ENCODE results near the gene DOCK9.
"Not testable (repeated sequence)": the region's sequence is repeated elsewhere in the genome, so short reads cannot be mapped to it uniquely, and the experiment has no call there.

DOCK9 gene

DNA sequence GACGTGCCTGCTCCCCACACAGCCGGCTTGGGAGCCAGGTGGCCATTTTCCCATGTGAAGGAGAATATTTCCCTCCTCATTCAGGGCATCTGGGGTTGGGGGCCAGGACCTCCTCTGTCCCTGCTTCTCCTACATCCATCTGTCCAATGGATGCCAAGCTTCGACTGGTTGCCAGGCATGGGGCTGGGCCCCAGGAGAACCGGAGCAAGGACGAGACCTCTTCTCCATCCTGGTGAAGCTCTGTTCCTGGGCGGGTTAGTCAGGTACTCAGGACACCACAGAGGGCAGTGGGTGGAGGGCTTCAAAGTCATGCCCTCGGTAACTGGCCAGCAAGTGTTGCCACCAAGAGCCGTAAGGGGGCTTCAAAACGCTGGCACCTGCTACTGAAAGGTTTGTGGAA is 203.1 kb downstream of the DOCK9 start:
- DNase-seq (ENCODE audit: low read depth, low spot score) = no peak

DNA sequence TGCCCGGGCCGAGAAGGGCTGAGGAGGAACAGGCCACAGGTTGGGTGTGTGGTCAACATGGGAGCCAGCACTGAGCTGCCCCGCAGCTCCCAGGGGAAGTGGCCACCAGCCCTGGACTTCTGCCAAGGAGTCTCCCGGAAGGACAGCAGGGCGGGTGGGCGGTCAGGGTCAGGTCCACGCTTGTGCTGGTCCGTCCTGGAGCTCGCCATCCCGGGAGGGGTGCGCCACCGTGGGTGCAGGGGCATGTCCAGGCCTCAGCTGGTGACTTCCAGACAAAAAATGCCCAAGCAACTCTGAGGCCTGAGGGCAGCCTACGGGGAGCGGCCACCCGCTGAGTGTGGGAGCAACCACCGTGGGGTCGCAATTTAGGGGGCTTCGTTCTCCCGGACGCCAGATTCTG is 203.9 kb downstream of the DOCK9 start:
- no peak for DNase-seq (ENCODE audit: low read depth, low spot score)

DNA sequence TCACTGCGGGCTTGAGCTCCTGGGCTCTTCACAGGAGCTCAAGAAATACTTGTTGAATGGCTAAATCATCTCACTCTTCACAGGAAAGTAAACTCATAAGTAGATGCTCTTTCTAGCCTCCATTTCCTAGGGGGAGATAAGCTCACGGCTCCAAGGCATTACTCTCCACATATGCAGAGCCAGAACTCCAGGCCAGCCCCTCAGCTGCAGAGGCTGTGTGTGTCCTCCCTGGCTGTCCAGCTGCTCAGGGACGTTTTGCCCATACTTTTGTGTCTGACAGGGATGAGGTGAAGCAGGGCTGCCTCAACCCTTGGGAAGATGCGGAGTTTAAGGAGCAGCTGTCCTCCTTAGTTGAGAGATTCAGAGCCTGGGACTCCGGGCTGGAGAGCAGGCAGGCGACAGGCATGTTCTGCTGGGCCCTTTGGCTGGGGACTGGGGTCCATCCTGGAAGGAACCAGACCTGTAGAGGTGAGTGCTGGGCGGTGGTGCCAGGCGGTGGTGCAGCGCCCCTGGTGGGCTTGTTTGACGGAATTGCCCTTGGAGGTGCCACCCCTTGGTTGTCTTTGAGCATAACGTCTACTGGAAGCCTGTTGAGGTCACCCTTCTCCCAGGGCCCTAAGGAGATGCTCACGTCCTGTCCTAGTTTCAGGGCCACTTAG is 204.9 kb downstream of the DOCK9 start:
- DNase-seq (ENCODE audit: low read depth, low spot score) = no peak

DNA sequence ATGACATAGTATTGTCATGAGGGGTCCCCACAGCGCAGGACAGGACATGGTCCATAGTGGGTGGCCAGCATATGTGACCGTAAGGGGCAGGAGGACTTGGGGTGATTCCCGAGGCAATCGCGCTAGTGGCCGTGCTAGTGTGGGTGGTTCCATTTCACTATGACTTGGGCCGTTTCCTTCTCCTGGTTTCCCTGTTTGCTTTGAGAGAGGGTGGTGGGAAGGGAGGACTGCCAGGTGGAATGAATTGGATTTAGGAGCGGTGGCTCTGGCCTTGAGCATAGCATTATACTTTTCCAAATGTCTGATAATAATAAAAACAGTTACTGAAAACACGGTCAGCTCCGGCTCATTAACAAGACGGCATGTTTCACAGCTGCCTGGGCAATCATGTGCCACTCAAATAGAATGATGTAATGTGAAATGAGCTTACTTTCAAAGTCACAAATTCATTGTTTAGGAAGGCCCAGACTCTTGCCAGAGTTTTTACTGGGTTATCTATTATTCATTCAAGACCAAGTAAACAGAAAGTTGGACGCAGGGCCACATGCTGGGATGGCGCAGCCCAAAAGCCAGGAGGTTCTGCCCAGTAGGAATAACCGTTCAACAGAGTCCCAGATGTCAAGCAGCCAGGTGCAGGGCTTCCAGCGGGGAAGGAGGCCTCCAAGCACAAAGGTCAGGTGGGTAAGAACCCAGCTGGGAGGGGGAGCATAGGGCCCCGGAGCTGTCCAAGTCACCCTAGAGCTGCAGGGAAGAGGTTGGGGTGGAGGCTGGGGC is 205.8 kb downstream of the DOCK9 start:
- no peak for DNase-seq (ENCODE audit: low read depth, low spot score)

DNA sequence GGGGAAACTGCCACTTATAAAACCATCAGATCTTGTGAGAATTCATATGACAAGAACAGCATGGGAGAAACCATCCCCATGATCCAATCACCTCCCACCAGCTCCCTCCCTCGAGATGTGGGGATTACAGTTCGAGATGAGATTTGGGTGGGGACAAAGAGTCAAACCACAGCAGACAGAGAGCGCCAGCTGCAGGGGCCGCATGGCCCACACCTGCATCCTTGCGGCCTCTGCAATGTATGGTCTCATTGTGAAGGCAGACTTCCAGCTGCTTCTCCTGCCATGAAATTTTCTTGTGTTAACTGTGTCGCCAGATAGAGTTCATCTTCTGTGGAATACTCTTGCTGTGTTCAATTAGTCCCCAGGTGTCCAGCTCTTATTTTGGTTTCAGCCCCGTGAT is 208.1 kb downstream of the DOCK9 start:
- DNase-seq (ENCODE audit: low read depth, low spot score) = no peak

DNA sequence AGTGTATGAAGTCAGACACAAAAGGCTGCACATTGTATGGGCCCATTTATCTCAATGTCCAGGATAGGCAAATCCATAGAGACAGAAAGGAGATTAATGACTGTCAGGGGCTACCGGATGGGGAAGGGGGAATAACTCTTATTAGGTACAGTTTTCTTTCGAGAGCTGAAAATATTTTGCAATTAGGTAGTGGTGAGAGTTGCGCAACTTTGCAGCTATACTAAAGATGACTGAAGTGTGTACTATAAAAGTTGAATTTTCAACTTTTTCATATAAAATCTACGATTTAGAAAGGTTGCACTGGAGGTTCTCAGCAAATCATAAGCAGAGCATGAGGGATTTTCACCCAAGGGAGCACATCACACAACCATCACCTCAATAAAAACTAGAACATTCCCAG is 209.3 kb downstream of the DOCK9 start:
- no peak for DNase-seq (ENCODE audit: low read depth, low spot score)

DNA sequence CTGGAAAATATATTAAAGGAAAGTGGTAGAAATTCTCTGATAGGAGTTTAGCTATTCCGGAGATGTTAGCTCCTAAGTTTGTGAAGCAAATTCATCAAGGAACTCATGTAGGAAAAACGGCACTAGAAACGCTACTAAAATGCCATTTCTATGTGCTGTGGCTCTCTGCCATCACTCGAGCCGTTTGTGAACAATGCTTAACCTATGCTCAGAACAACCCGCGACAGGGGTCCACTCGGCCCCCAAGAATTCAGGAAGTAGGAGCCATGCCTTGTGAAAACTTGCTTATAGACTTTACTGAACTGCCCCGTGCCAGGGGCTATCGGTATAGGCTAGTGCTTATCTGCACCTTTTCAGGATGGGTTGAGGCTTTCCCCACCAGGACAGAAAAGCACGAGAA is 211.2 kb downstream of the DOCK9 start:
- DNase-seq (ENCODE audit: low read depth, low spot score) = no peak

DNA sequence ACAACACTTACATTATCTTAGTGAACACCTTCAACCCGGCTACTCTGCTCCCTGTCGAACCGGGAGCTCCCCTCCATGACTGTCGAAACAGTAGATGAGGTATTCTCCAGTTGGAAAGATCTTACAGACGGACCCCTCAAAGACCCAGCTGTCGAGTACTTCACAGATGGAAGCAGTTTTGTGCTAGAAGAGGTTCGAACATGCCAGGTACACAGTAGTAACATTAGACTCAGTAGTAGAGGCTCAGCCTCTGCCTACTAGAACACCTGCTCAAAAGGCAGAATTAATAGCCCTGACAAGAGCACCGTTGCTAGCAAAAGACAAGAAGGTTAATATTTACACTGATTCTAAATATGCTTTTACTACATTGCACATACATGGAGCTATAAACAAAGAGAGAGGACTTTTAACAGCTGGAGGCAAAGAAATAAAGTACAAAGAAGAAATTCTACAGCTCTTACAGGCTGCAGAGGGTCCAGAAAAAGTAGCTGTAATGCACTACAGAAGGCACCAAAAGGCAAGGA is 211.8 kb downstream of the DOCK9 start:
- DNase-seq (ENCODE audit: low read depth, low spot score) = no peak

DNA sequence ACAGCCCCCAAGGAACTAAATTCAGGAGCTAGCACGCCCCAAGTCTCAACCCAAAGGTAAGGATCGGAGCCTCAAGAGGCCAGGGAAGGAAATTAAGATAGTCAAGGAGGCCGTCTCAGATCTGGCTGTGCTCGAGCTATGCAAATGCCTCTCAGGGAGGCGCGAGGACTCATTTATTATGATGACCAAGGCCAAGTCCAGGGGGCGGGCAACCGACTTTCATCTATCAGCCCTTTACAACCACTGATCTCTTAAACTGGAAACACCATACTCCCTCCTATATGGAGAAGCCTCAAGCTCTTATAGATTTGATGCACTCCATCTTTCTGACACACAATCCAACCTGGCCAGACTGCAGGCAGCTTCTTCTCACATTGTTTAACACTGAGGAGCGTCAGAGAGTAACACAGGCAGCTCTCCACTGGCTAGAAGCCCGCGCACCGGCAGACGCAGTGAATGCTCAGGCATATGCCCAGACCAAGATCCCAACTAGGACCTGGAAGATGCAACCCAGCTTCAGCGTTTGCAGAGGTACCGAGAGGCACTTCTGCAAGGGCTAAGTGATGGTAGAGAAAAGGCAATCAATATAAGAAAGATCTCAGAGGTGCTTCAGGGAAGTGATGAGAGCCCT is 215.8 kb downstream of the DOCK9 start:
- DNase-seq (ENCODE audit: low read depth, low spot score) = no peak

DNA sequence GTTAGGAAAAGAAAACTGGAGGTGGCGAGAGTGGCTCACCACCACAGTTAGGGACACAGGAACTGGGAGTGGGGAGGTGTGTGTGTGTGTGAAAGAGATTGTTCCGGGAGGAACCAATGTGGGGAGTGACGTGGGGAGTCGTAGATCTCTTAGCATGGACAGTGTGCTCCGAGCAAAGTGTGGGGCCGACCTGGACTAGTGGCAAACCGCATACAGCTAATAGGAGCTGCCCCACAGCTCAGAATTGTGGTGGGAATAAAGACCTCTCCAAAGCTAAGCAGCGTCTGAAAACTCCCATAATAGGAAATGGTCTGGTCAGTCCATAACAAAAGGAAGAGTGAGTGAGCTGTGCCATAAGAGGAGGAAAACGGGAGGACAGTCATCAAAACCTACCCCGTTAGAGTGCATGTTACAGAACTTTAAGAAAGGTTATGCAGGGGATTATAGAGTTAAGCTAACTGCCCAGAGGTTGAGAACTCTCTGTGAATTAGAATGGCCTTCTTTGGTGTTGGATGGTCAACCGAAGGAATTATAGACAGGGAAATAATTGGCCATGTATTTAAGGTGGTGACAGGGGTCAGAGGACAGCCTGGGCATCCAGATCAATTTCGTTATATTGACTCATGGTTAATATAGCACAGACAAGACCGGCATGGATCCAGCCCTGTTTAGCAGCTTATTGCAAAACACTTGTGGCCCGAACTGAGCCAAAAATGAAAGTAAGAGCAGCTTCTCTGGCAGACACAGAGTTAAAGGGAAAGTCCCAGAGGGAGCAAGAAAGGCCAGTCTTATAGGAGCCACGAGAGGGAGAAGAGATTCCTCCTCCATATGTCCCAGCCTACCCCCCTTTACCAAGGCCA is 216.5 kb downstream of the DOCK9 start:
- no peak for DNase-seq (ENCODE audit: low read depth, low spot score)

DNA sequence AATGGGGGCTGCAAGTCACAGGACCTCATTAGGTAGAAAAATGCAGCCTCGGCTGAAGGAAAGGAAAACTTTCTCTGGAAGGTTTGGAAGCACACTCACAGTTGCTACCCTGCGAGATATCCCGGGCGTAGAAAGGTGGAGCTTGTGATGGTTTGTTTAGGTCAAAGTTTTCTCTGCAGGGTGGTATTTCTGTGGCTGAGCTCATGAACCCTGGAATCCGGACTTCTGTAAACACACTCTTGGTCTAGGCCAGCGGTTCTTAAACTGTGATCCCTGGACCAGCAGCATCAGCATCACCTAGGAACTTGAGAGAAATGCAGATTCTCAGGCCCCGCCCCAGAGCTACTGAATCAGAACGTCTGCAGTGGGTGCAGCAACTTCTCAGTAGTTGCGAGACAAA is 222.1 kb downstream of the DOCK9 start:
- no peak for DNase-seq (ENCODE audit: low read depth, low spot score)

DNA sequence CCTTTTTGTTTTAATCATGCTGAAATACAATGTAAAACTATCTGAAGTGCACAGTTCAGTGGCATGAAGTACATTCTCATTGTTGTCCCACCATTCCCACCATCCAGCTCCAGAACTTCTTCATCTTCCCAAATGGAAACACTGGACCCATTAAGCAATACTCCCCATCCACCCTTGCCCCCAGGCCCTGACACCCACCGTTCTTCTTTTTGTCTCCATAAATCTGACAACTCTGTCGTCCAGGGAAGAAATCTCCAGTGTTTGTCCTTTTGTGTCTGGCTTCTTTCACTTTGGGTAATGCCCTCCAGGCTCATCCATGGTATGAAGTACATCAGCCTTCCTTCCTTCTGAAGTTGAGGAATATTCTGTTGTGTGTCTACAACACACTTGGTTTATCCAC is 222.7 kb downstream of the DOCK9 start:
- DNase-seq (ENCODE audit: low read depth, low spot score) = no peak

DNA sequence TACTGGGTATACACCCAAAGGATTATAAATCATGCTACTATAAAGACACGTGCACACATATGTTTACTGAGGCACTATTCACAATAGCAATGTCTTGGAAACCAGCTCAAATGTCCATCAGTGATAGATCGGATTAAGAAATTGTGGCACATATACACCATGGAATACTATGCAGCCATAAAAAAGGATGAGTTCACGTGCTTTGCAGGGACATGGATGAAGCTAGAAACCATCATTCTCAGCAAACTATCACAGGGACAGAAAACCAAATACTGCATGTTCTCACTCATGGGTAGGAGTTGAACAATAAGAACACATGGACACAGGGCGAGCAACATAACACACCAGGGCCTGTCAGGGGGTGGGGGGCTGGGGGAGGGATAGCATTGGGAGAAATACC is 223.4 kb downstream of the DOCK9 start:
- not testable (repeated sequence) for DNase-seq (ENCODE audit: low read depth, low spot score)

DNA sequence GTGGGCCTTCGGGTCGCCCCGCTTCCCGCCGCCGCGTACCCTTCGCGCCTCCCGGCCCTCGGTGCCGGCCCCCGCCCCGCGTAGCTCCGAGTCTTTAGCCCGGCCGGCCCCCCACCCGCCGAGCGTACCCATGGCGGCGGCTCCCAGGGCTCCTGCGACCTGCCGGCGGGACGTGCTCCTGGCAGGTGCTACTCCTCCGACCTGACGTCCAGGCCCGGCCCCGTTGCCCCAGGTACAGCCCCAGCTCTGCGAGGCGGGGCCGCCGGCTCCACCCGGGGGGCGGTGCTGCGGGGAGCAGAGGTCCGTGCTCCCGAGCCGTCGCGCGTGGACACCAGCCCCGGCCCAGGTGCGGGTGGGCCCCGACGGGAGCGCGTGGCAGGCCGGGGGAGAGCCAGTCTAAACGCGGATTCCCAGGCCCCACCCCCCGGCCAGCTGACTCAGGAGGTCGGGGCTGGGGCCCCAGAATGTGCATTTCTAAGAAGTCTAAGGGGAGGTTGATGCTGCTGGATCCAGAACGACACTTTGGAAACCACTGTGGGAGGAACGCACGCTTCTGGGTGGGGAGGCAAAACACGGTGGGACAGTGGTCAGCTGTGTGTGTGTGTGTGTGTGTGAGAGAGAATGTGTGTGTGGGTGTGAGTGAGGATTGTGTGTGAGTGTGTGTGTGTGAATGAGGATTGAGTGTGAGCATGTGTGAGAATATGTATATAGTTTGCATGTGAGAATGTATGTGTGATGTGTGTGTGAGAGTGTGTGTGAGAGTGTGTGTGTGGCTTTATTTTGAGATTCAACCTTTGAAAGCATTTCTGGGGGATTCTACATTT is 225.2 kb downstream of the DOCK9 start, which contains the start of gene SLC15A1:
TSS of gene SLC15A1 (minus strand) at position 206 of the 824 bp plus-strand sequence. CDS start at position 132, 74 bp downstream.
- DNase-seq (ENCODE audit: low read depth, low spot score) = no peak

DNA sequence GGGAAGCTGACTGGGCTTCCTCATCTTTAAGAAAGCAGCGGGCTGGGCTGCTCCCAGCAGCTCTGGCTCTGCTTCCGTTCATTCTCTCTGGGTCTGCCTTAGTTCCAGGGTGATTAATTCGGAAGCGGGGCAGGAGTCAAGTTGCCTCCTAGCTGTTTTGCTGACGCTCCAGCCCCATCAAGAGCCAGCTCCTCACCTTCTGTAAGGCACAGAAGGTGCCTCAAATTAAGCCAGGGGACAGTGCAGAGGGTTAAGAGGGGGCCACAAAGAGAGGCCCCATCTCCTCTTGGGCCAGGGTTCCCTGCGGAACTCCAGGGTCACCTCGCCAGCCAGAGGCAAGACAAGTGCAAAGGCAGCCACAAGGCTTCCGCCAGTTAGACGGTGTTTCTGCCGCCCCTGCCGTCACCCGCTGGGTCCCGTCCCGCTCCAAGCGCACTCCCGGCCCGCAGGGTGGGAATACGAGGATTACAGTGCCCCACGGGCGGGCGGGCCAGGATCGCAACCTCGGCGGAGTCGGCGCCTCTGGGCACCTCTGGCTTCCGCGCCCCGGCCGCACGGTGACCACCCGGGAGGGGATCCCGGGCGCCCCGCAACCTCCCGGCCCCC is 225.9 kb downstream of the DOCK9 start:
- DNase-seq (ENCODE audit: low read depth, low spot score) = no peak

DNA sequence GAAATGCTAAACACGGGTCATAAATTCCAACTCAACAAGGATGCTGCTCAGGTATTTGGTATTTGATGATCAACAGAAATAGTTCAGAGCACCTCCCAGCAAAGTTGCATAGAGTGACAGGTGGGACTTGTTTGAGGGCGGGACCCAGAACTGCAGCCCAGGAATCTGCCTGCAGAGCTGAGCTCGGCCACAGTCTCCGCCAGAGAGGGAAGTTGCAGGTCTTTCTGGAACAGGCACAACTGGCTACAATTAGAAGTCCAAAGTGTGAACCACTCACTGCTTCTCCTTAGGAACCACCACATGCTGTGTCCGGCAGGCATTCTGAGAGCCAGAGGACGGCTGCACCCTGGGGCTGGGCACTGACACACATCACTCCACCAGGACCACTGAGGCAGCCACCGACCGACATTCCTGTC is 226.5 kb downstream of the DOCK9 start:
- no peak for DNase-seq (ENCODE audit: low read depth, low spot score)

DNA sequence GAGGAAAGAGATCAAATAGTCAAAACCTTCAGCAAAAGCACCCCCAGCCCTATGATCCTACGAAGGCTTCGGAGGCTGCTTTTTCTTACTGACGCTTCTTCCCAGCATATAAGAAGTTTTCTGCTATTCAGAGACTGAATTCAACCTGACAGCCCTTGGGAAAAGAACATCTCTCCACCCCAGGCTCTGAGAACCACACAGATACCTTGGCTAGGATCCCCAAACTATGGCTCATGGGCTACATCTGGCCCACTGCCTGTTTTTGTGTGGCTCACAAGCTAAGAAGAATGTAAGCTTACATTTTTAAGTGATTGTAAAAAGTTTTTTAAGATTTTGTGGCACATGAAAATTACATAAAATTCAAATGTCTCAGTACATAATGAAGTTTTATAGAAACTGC is 228.4 kb downstream of the DOCK9 start:
- no peak for DNase-seq (ENCODE audit: low read depth, low spot score)

DNA sequence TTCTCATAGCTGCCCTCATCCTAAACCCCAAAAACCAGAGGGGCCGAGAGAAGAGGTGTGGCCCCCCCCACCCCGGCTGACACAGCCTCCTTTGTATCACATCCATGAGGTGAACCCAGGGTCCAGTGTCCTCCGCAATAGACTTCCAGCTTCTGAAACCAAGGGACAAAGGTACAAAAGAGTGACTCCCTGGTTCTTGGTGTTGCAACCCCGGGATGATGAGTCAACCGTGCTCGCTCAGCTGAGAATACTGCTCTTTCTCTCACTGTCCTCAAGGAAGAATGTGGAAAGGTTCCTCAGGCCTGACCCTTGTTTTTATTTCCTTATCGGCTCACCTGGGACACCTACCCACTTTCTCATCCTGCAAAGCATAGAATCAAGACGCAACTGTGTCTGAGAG is 230.9 kb downstream of the DOCK9 start:
- no peak for DNase-seq (ENCODE audit: low read depth, low spot score)

Measured in smooth muscle cell of the brain vasculature (primary cell).